Stomach (tissue), 4 donors: ENCODE data around the gene SOWAHA.

Experiments used
- EP300 ChIP-seq: sonication (generic); formaldehyde crosslinking; IDR thresholded peaks from one replicate; pipeline ENCODE4 v1.6.1; 2017; ENCODE audit warnings: antibody characterized with exemption
- POLR2A ChIP-seq, 4 donors: fragments of 450-650 bp; IDR thresholded peaks; one replicate each; pipeline ENCODE4 v1.6.1; 2016; ENCODE audit warnings: antibody characterized with exemption in 4 of 4, control low read depth in 2 of 4, mild to moderate bottlenecking in 1 of 4, moderate library complexity in 1 of 4
- POLR2AphosphoS5 ChIP-seq, 3 donors: sonication (generic); formaldehyde crosslinking; IDR thresholded peaks; one replicate each; pipeline ENCODE4 v1.6.1; 2016; ENCODE audit warnings: antibody characterized with exemption in 3 of 3
- TF ChIP-seq, protein P1 (sequence below), 7 experiments: fragments of 450-650 bp in 4 of 7; fragments of 200-600 bp in 3 of 7; sonication (generic) in 3 of 7; IDR thresholded peaks; one replicate each; pipeline ENCODE4 v1.5.1; 2016 to 2019; ENCODE audit warnings: antibody characterized with exemption in 7 of 7, control low read depth in 2 of 7, mild to moderate bottlenecking in 1 of 7

DNA sequence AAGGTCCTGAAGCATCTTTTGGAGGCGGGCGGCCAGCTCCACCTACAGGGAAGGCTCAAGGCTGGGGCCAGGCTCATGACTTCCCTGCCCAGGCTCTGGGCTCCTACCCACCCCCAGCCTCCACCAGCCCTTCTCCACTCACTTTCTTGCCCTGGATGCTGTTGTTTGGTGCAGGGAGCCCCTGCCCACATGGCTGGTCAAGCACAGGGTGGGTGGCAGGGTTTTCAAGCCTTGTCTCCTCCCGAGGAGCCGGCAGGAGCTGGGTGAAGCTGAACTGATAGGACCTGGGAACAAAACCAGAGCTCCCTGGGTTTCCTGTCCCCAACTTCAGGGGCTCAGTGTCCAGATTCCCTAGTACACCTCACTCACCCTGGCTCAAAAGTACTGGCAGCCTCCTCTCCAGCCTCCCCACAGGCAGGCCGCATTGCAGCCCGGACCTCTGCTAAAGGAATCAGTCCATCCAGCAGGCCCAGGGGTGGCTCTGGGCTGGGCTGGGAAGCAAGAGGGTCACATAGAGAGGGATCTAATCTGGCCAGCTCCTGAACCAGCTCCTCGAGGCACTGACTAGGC is 10.5 kb downstream of the SOWAHA start:
- TF ChIP-seq, protein P1, sequence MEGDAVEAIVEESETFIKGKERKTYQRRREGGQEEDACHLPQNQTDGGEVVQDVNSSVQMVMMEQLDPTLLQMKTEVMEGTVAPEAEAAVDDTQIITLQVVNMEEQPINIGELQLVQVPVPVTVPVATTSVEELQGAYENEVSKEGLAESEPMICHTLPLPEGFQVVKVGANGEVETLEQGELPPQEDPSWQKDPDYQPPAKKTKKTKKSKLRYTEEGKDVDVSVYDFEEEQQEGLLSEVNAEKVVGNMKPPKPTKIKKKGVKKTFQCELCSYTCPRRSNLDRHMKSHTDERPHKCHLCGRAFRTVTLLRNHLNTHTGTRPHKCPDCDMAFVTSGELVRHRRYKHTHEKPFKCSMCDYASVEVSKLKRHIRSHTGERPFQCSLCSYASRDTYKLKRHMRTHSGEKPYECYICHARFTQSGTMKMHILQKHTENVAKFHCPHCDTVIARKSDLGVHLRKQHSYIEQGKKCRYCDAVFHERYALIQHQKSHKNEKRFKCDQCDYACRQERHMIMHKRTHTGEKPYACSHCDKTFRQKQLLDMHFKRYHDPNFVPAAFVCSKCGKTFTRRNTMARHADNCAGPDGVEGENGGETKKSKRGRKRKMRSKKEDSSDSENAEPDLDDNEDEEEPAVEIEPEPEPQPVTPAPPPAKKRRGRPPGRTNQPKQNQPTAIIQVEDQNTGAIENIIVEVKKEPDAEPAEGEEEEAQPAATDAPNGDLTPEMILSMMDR (IDR thresholded peaks at IDR 0.05), result no peak
- TF ChIP-seq POLR2A (IDR thresholded peaks at IDR 0.05) (no peak), POLR2AphosphoS5 (IDR thresholded peaks at IDR 0.05) (no peak), EP300 (no peak)
